HG03342 (cell line): ENCODE results near the gene C7orf33.

Experiments used
- ATAC-seq: cut with Tn5 transposase; IDR thresholded peaks from one replicate; pipeline ENCODE4 v1.9.1; 2021; ENCODE audit warnings: mild to moderate bottlenecking, moderate library complexity; ENCODE audit not compliant: unreplicated experiment

C7orf33 gene

GRCh38 chr7:148624735-148625134, 34.2 kb downstream of the C7orf33 start:
- ATAC-seq, result no peak

- no peak for ATAC-seq
Observed at GRCh38 chr7:148625342-148625741, 34.8 kb downstream of the C7orf33 start.

- no peak for ATAC-seq
Observed at GRCh38 chr7:148626828-148627227, 36.3 kb downstream of the C7orf33 start.

- no peak for ATAC-seq
Observed at GRCh38 chr7:148628011-148628410, 37.4 kb downstream of the C7orf33 start.

GRCh38 chr7:148630078-148630477, 39.5 kb downstream of the C7orf33 start:
- ATAC-seq, result no peak

GRCh38 chr7:148633761-148634160, 43.2 kb downstream of the C7orf33 start:
- ATAC-seq, result no peak

GRCh38 chr7:148637094-148637493, 46.5 kb downstream of the C7orf33 start:
- ATAC-seq, result no peak

GRCh38 chr7:148645898-148646297, 55.3 kb downstream of the C7orf33 start:
- no peak for ATAC-seq

GRCh38 chr7:148650232-148650858, 59.8 kb downstream of the C7orf33 start:
- no peak for ATAC-seq

- ATAC-seq, result no peak
Observed at GRCh38 chr7:148652773-148653172, 62.2 kb downstream of the C7orf33 start.

- no peak for ATAC-seq
Observed at GRCh38 chr7:148657929-148658328, 67.4 kb downstream of the C7orf33 start.

- no peak for ATAC-seq
Observed at GRCh38 chr7:148661471-148661870, 70.9 kb downstream of the C7orf33 start.

- ATAC-seq, result no peak
Observed at GRCh38 chr7:148662646-148663045, 72.1 kb downstream of the C7orf33 start.

GRCh38 chr7:148664324-148664723, 73.8 kb downstream of the C7orf33 start:
- no peak for ATAC-seq

GRCh38 chr7:148665221-148665620, 74.7 kb downstream of the C7orf33 start:
- ATAC-seq, result no peak
